Stimulated activated CD8-positive, alpha-beta memory T cell treated with anti-CD3 and anti-CD28 coated beads, Interleukin-7, amount 100 ng/mL, for 4 hours (primary cell): ENCODE measurements around the gene UBAP1L.
"Not testable (repeated sequence)": the region's sequence is repeated elsewhere in the genome, so short reads cannot be mapped to it uniquely, and the experiment has no call there.

ENCODE experiments used
- DNase-seq, 2 donors: peaks; one replicate each; pipeline ENCODE4 v3.0.0-alpha.2; 2020; ENCODE audit warnings: low read depth in 2 of 2

UBAP1L gene

GRCh38 chr15:65099801-65100200 lies 15.2 kb downstream of the UBAP1L start:
- DNase-seq, result not testable (repeated sequence)

- no peak for DNase-seq
These were observed 15.7 kb downstream of the UBAP1L start for GRCh38 chr15:65099336-65099735.

GRCh38 chr15:65097651-65098263 lies 17.2 kb downstream of the UBAP1L start:
- no peak for DNase-seq

GRCh38 chr15:65096481-65097385 lies 18.3 kb downstream of the UBAP1L start:
- no peak for DNase-seq

- DNase-seq, result no peak
These were observed 19.3 kb downstream of the UBAP1L start for GRCh38 chr15:65095747-65096104.

GRCh38 chr15:65095011-65095746 lies 19.8 kb downstream of the UBAP1L start:
- no peak for DNase-seq

GRCh38 chr15:65094294-65094995 lies 20.6 kb downstream of the UBAP1L start:
- DNase-seq, result no peak

GRCh38 chr15:65093793-65094170 lies 21.2 kb downstream of the UBAP1L start:
- DNase-seq, result not testable (repeated sequence)

- DNase-seq, result no peak
These were observed 21.8 kb downstream of the UBAP1L start for GRCh38 chr15:65092911-65093792.

- DNase-seq, result no peak
These were observed 22.8 kb downstream of the UBAP1L start for GRCh38 chr15:65091946-65092770.

- no peak for DNase-seq
These were observed 25.7 kb downstream of the UBAP1L start for GRCh38 chr15:65089206-65089824.

GRCh38 chr15:65088643-65089021 lies 26.4 kb downstream of the UBAP1L start:
- no peak for DNase-seq

GRCh38 chr15:65087873-65088642 lies 26.9 kb downstream of the UBAP1L start:
- DNase-seq, result no peak

- DNase-seq, result no peak
These were observed 27.6 kb downstream of the UBAP1L start for GRCh38 chr15:65087411-65087810.

- DNase-seq, result no peak
These were observed 28.3 kb downstream of the UBAP1L start for GRCh38 chr15:65086680-65087111.

GRCh38 chr15:65085990-65086679 lies 28.9 kb downstream of the UBAP1L start:
- no peak for DNase-seq

GRCh38 chr15:65085207-65085753 lies 29.7 kb downstream of the UBAP1L start:
- DNase-seq, result no peak
